Activated naive CD8-positive, alpha-beta T cell treated with anti-CD3 and anti-CD28 coated beads for 36 hours (primary cell): ENCODE data around the gene TULP4. TPM values are rescaled to one million over a fixed set of nuclear protein-coding genes. Genes with fewer than 3 reads are reported as not detected.

Experiments
- DNase-seq: peaks from one replicate; pipeline ENCODE4 v3.0.0; 2021
- H3K27ac Mint-ChIP-seq: one replicate; pipeline ENCODE4 v1.8.0; 2022; ENCODE audit warnings: mild to moderate bottlenecking, moderate library complexity, mixed read lengths
- H3K27me3 Mint-ChIP-seq: one replicate; pipeline ENCODE4 v1.8.0; 2022; ENCODE audit warnings: mild to moderate bottlenecking, mixed read lengths
- H3K36me3 Mint-ChIP-seq: one replicate; pipeline ENCODE4 v1.8.0; 2021; ENCODE audit warnings: mild to moderate bottlenecking, mixed read lengths
- H3K4me1 Mint-ChIP-seq: one replicate; pipeline ENCODE4 v1.8.0; 2021; ENCODE audit warnings: mixed read lengths
- H3K4me3 Mint-ChIP-seq: one replicate; pipeline ENCODE4 v1.8.0; 2022; ENCODE audit warnings: mild to moderate bottlenecking, moderate library complexity, mixed read lengths
- H3K9me3 Mint-ChIP-seq: one replicate; pipeline ENCODE4 v1.8.0; 2022; ENCODE audit warnings: mixed read lengths
- total RNA-seq, 2 experiments: library from RNA; stranded (reverse); gene quantifications; one replicate each; pipeline ENCODE4 v1.2.3, GENCODE V29; 2021

TULP4 gene
- total RNA-seq, 2 experiments from 2014 or later, result 17.0 TPM

DNA sequence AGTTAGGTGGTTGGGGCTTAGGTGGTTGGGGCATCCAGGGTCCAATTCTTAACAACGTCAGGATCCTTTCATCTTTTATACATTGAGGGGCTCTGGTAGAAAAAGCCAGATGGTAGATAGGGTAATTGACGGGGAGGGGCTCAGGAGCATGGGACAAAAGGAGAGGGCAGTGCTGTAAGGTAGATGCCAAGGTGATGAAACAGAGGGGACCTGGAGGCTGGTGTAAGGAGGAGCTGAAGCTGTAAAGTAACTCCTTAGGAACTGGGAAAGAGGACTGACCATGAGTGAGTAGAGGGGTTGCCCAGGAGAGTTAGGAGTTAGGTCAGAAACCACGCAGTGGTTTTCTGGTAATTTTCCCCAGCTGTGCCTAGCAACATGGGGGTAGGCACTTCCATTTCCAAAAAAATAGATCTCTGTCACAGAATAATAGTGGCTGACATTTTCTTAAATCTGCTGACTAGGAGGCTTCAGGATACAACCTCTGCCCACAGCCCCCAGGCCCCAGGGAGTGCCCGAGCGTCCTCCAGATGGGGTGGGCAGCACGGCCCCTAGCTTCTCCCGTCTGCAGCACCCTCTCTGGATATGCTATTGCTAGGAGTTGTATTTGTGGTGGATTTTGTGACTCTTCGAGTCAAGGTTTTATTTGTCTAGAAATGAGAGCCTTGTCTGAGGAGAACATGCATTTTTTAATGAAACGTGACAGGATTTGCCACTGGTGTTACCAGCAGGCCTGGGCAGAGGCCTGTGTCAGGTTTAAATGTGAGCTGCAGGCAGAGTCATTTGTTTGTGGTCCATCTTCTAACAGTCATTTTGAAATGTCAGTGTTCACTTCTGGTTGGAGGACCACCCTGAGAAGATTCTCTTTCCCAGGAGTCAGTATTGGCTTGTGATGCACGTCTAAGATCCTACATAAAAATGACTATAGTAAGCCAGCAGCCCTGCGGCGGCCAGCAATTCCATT, 44.6 kb downstream of the TULP4 start:
- Mint-ChIP-seq H3K9me3 (no peaks in the 10 kb centered on the region), H3K27me3 (no peaks in the 10 kb centered on the region), H3K4me1 (peaks cover 29% of the 10 kb centered on the region), H3K4me3 (no peak overlapping the region), H3K36me3 (no peaks in the 10 kb centered on the region), H3K27ac (no peak overlapping the region)
- no peak for DNase-seq

DNA sequence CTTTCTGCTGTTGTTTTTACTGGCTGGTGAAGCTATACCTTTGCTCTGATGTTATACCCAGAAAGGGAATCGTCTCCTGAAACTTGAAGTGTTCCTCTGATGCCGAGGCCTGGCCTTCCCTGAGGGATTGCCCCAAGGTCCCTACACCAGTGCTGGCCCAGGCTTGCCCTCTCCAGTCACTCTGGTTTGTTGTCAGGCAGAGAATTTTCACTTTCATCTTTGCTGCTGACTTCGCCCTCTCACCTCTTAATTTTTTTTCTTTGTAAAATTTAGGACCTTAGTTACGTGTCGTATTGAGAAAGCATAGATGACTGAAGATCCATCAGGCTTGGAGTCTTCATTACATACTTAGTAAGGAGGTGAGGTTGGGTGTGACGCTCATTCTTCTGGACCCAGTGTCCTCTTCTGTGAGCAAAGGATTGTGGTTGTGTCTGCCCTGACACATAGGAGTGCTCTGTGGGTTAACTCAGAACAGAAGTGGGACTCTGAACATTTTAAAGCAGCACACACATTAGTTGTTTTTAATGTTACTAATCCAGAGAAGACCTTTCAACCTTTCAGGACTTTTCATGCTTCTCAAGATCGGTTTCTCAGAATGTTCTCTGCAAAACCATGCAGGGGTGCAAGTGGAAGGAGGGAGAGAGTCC, 45.4 kb downstream of the TULP4 start:
- no peak overlapping the region for H3K27ac Mint-ChIP-seq
- peaks cover 29% of the 10 kb centered on the region for H3K4me1 Mint-ChIP-seq
- no peak overlapping the region for H3K4me3 Mint-ChIP-seq
- DNase-seq, result no peak
- no peaks in the 10 kb centered on the region for H3K36me3 Mint-ChIP-seq
- H3K9me3 Mint-ChIP-seq, result no peaks in the 10 kb centered on the region
- no peaks in the 10 kb centered on the region for H3K27me3 Mint-ChIP-seq

DNA sequence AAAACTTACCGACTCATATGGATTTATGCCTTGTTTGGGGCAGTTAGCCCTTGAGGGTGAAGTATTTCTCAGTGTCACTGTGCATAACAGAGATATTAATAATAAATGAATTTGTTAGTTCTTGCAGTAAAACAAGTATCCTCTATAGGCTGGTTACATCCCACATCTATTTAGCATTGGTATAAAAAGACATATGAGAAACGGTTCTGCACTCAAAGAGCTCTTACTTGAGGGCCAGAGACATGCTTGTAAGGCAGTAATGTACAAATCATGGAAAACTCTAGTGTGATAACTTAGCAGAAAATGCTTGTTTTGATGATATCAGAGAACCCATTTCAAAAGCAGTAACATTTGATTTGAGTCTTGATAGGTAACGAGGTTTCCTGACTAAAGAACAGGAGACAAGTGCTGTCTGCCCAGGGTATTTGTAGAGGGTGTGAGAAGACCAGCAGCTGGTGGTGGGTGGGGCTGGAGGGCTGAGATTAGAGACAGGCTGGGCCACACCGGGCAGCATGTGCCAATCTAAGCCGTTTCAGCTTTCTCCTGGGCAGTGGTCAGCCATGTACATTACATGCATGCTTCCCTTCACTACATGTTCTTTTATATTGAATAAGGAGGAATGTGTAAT, 46.3 kb downstream of the TULP4 start:
- DNase-seq, result no peak
- Mint-ChIP-seq H3K4me1 (peaks cover 29% of the 10 kb centered on the region), H3K4me3 (no peak overlapping the region), H3K27me3 (no peaks in the 10 kb centered on the region), H3K27ac (no peak overlapping the region), H3K9me3 (no peaks in the 10 kb centered on the region), H3K36me3 (no peaks in the 10 kb centered on the region)

DNA sequence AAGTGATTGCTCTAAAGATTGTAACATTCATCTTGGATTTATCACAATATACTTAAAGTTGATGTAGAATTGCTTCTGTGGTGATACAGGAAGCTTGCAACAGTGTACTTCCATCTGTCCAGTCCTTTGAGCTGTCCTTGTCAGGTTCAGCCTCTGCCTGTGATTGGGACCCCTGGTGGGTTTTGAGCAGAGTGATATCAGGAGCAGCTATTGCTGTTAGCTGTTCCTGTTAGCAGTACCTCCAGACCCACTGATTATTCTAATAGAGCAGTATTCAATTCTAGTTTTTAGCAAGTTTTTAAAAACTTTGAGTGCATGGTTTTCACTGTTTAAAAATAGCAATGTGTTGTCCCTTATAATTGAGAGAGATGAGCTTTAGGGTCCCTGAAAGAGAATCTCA, 48.8 kb downstream of the TULP4 start:
- DNase-seq, result no peak
- Mint-ChIP-seq H3K4me3 (no peak overlapping the region), H3K36me3 (peaks cover 2% of the 10 kb centered on the region), H3K4me1 (peaks cover 26% of the 10 kb centered on the region), H3K27me3 (no peaks in the 10 kb centered on the region), H3K9me3 (peaks cover 4% of the 10 kb centered on the region), H3K27ac (no peak overlapping the region)

DNA sequence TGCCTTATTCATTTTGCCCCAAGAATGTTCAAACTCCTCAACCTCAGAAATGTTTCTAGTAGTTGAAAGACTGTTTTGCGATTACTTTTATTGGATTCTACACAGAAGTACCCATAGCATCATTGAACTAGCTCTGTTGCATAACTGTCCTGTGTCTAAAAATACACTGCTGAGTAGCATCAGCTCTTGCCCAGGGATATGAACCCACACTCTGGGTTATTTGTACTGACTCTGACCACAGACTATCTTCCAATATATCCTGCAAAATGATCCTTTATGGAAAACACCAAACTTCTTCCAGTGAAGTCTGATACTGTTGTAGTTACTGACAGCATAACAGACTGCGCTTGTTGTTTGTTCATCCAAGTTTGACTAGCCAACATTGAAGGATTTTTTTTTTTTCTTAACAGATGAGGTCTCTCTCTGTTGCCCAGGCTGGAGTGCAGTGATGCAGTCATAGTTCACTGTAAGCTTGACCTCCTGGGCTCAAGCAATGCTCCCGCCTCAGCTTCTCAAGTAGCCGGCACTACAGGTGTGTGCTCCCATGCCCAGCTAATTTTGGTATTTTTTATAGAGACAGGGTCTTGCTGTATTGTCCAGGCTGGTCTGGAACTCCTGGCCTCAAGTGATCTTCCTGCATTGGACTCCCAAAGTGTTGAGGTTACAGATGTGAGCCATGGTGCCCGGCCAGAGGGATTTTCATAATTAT, 49.9 kb downstream of the TULP4 start:
- no peak overlapping the region for H3K4me3 Mint-ChIP-seq
- no peak overlapping the region for H3K27ac Mint-ChIP-seq
- peaks cover 2% of the 10 kb centered on the region for H3K36me3 Mint-ChIP-seq
- peaks cover 17% of the 10 kb centered on the region for H3K4me1 Mint-ChIP-seq
- DNase-seq, result no peak
- H3K27me3 Mint-ChIP-seq, result no peaks in the 10 kb centered on the region
- H3K9me3 Mint-ChIP-seq, result peaks cover 4% of the 10 kb centered on the region

DNA sequence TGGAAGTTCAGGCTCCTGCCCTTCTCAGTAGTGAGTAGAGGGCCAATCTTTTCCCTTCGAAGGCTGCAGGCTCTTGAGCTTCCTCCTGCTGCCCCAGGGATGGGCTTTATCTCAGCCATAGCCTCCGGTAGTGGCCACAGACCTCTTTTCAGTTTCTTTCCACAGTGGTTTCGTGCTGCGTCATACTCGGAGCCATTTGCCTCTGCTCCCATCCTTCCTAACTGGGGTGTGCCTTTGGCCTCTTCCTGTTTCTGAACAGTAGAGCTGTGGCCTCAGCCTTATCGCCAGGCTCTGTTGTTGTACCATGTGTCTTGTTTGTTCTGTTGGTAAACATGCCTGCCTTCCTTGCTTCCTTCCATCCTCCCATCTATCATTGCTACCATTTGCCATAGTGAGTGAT, 54.1 kb downstream of the TULP4 start:
- H3K4me3 Mint-ChIP-seq, result no peak overlapping the region

DNA sequence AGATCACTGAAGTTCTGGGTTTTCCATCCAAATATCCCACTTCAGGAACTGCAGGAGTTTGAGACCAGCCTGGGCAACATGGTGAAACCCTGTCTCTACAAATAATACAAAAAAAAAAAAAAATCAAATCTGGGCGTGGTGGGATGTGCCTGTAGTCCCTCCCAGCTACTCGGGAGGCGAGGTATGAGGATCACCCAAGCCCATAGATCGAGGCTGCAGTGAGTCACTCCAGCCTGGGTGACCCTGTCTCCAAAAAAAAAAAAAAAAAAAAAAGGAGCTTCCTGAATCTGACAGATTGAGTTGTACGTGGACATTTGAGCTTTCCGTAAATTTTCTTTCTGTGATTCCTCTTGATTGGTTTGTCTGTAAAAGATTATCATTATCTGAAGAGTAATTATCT, 55.6 kb downstream of the TULP4 start:
- Mint-ChIP-seq H3K36me3 (peaks cover 4% of the 10 kb centered on the region), H3K27ac (no peak overlapping the region), H3K9me3 (peaks cover 4% of the 10 kb centered on the region), H3K4me1 (peaks cover 3% of the 10 kb centered on the region), H3K4me3 (no peak overlapping the region), H3K27me3 (no peaks in the 10 kb centered on the region)
- no peak for DNase-seq

More for the DNA sequence above, 54.1 kb downstream of the TULP4 start:
- H3K27me3 Mint-ChIP-seq, result no peaks in the 10 kb centered on the region
- DNase-seq, result no peak
- H3K27ac Mint-ChIP-seq, result no peak overlapping the region
- H3K9me3 Mint-ChIP-seq, result peaks cover 4% of the 10 kb centered on the region
- no peaks in the 10 kb centered on the region for H3K4me1 Mint-ChIP-seq
- peaks cover 2% of the 10 kb centered on the region for H3K36me3 Mint-ChIP-seq

DNA sequence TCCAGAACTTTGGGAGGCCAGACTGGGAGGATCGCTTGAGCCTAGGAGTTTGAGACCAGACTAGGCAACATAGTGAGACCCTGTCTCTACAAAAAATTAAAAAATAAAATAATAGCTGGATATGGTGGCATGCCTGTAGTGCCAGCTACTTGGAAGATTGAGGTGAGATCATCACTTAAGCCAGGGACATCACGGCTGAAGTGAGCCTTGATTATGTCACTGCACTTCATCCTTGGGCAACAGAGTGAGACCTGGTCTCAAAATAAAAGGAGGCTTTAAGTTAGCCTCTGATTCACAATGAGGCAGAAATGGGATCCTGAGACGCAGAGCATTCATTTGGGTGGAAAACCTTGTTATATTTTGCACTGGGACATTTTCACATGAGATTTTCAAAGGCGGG, 57.0 kb downstream of the TULP4 start:
- Mint-ChIP-seq H3K9me3 (peaks cover 4% of the 10 kb centered on the region), H3K4me1 (peaks cover 3% of the 10 kb centered on the region), H3K27ac (no peak overlapping the region)

DNA sequence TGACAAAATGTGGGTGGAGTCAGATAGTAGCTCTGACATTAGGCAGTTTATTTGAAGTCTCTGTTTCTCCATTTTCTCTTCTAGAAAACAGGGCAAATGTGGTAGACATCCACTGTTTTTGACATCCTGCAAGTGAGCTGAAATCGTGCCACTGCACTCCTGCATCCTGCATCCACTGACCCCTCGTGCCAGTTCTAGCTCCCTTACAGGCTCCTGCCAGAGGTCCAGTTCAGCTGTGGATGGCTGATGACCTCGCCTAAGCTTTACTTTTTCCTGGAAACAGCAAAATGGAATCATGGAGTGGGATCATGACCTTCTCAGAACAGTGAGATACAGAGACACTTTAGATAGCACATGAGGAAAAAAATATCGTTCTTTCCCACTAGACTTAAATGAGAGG, 58.5 kb downstream of the TULP4 start:
- H3K9me3 Mint-ChIP-seq, result no peaks in the 10 kb centered on the region
- H3K4me3 Mint-ChIP-seq, result no peak overlapping the region
- DNase-seq, result no peak
- H3K27me3 Mint-ChIP-seq, result no peaks in the 10 kb centered on the region
- no peak overlapping the region for H3K27ac Mint-ChIP-seq
- H3K36me3 Mint-ChIP-seq, result peaks cover 3% of the 10 kb centered on the region
- H3K4me1 Mint-ChIP-seq, result peaks cover 3% of the 10 kb centered on the region

More for the DNA sequence above, 57.0 kb downstream of the TULP4 start:
- no peak for DNase-seq
- no peak overlapping the region for H3K4me3 Mint-ChIP-seq
- H3K36me3 Mint-ChIP-seq, result peaks cover 5% of the 10 kb centered on the region
- no peaks in the 10 kb centered on the region for H3K27me3 Mint-ChIP-seq

DNA sequence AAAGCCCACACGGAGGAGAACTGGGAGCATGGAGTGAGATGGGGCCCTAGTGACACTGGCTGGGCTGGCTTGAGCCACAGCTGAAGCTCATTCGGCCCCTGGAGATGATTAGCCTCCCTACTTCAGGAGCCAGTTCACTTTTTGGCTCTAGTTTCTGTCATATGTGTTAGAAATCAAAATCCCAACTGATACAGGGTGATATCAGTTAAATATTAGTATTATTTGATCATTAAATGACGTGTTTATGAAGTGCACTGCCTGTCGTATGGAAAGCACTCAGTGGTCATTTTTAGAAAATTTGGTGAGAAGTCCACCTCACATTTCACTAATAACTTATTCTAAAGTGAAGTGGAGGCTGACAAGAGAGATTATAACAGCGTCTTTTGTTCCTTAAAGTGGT, 59.0 kb downstream of the TULP4 start:
- Mint-ChIP-seq H3K4me1 (peaks cover 3% of the 10 kb centered on the region), H3K27ac (no peak overlapping the region), H3K9me3 (no peaks in the 10 kb centered on the region), H3K27me3 (no peaks in the 10 kb centered on the region), H3K36me3 (peaks cover 3% of the 10 kb centered on the region), H3K4me3 (no peak overlapping the region)
- no peak for DNase-seq

DNA sequence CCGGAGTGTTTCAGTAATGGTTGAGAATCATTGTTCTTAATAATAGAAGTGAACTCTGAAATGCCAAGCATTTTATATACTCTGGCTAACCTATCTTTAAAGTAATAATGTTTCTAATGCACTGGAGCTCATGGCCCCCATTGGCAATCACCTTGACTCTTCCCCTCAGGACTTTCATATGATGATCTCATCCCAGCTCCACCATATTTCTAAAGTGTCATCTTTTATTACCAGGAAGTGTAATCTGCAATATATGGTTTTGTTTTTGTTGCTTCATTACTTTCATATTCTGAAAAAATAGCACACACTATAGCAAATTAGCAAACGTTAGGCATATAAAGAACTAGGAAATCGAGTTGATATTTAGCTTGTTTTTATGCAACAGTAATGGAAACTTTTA, 60.3 kb downstream of the TULP4 start:
- H3K27me3 Mint-ChIP-seq, result no peaks in the 10 kb centered on the region
- peaks cover 3% of the 10 kb centered on the region for H3K36me3 Mint-ChIP-seq
- no peak overlapping the region for H3K27ac Mint-ChIP-seq
- H3K4me1 Mint-ChIP-seq, result peaks cover 3% of the 10 kb centered on the region
- no peaks in the 10 kb centered on the region for H3K9me3 Mint-ChIP-seq
- DNase-seq, result no peak
- H3K4me3 Mint-ChIP-seq, result no peak overlapping the region

DNA sequence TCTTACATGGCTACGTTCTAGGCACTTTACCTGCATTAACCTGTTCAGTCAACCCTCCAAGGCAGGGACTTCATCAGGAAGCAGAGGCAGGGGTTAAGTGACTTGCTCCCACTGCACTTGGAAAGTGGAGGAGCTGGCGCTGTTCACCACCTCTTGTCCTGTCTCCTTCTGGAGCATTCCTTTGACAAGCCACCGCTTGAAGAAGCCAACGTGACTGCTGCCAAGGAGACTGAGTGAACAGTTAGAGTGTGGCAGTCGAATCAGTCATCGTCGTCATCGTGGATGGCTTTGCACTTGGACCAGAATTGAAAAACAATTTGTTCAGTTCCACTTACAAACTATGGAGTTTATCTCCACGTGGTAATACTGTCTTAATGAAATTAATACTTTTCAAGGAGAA, 60.9 kb downstream of the TULP4 start:
- no peak for DNase-seq
- peaks cover 3% of the 10 kb centered on the region for H3K4me1 Mint-ChIP-seq
- no peak overlapping the region for H3K27ac Mint-ChIP-seq
- peaks cover 3% of the 10 kb centered on the region for H3K36me3 Mint-ChIP-seq
- H3K27me3 Mint-ChIP-seq, result no peaks in the 10 kb centered on the region
- H3K4me3 Mint-ChIP-seq, result no peak overlapping the region
- H3K9me3 Mint-ChIP-seq, result no peaks in the 10 kb centered on the region

DNA sequence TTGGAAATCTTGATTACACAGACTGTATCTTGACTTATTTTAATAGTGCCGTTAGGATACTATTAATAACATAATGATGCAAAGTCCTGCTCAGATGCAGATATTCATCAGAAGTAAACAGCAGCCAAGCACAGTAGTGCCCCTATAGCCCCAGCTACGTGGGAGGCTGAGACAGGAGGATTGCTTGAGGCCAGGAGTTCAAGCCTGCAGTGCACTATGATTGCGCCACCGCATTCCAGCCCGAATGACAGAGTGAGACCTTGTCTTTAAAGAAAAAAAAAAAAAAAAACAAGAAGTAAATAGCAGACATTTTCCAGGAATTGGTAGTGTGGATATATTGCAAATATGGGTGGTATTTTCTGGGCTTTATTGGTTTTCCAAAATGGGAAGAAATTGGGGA, 61.8 kb downstream of the TULP4 start:
- no peaks in the 10 kb centered on the region for H3K9me3 Mint-ChIP-seq
- H3K27me3 Mint-ChIP-seq, result no peaks in the 10 kb centered on the region
- no peak overlapping the region for H3K4me3 Mint-ChIP-seq
- no peak for DNase-seq
- H3K27ac Mint-ChIP-seq, result no peak overlapping the region
- H3K36me3 Mint-ChIP-seq, result peaks cover 3% of the 10 kb centered on the region
- H3K4me1 Mint-ChIP-seq, result peaks cover 3% of the 10 kb centered on the region

DNA sequence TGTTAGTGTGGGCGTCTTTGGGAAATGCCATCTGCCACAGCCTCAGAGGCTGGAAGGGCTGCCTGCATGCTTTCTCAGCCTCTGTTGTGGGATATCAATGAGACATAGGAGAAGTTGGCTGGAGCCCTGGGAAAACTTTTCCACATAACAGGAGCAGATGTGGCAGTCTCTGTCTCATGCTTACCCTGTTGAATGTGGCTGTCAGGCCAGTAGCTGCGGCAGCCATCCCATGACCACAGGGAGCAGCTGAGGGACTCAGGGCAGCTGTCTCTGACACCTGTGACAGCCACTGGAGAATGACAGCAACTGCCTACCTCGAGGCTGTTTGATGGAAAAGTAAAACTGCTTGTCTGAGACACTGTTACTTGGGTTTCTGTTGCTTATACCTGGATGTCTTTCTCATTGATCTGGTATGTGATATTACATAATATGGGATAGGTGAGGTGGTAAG, 64.4 kb downstream of the TULP4 start:
- no peak overlapping the region for H3K4me3 Mint-ChIP-seq
- peaks cover 3% of the 10 kb centered on the region for H3K36me3 Mint-ChIP-seq

DNA sequence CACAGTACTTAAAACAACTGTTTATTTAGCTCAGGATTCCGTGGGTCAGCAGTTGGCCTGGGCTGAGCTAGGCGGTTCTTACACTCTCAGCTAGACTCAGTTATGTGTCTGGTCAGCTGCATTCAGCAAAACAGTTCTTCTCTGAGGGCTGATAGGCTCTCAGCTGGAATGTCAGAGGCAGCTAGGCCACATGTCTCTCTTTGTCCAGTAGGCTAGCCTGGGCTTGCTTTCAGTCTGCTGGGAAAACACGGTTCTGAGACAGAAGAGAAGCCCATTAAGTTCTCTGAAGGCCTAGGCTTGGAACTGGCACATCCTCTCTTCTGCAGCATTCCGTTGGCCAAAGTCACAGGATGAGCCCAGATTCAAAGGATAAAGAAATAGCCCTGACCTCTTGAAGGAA, 65.6 kb downstream of the TULP4 start:
- Mint-ChIP-seq H3K4me3 (no peak overlapping the region), H3K4me1 (no peaks in the 10 kb centered on the region), H3K9me3 (no peaks in the 10 kb centered on the region), H3K36me3 (peaks cover under 1% of the 10 kb centered on the region), H3K27ac (no peak overlapping the region), H3K27me3 (no peaks in the 10 kb centered on the region)
- DNase-seq, result no peak

More for the DNA sequence above, 64.4 kb downstream of the TULP4 start:
- H3K27ac Mint-ChIP-seq, result no peak overlapping the region
- peaks cover 3% of the 10 kb centered on the region for H3K4me1 Mint-ChIP-seq
- no peaks in the 10 kb centered on the region for H3K9me3 Mint-ChIP-seq
- no peak for DNase-seq
- no peaks in the 10 kb centered on the region for H3K27me3 Mint-ChIP-seq
